ENCODE results near the gene GPD2. TPM values are rescaled to one million over a fixed set of nuclear protein-coding genes. Genes with fewer than 3 reads are reported as not detected.
"Not testable (repeated sequence)": the region's sequence is repeated elsewhere in the genome, so short reads cannot be mapped to it uniquely, and the experiment has no call there.

GPD2 gene
- total RNA-seq, 4 donors from 2014 or later, result 38.7 to 62.9 (median 40.7) TPM

DNA sequence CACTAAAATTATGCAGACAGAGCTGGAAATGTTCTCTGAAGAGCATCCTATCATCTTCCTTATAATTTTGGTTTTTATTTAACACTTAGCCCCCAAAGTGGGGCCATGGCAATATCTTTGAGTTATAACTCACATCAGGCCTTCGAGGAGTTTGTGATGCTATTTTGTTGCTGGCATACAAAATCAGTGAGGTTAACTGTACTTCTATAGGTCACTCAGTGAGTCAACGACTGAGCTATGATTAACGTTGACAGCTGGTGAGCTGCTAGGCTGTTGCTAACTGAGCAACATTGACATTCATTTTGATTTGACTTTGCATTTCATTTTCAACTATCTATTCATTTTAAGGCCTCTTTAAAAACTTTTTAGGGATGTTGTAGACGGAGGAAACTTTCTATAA is 50.0 kb downstream of the GPD2 start:
- no peak for ATAC-seq (ENCODE audit: low FRiP score)
- no peak for DNase-seq (ENCODE audit: low spot score)
- no peak for TF ChIP-seq CTCF (IDR thresholded peaks at IDR 0.05)

GRCh38 chr2:156486614-156487013 is 50.4 kb downstream of the GPD2 start:
- no peak for ATAC-seq (ENCODE audit: low FRiP score)
- TF ChIP-seq CTCF (IDR thresholded peaks at IDR 0.05), result no peak
- no peak for DNase-seq (ENCODE audit: low spot score)

DNA sequence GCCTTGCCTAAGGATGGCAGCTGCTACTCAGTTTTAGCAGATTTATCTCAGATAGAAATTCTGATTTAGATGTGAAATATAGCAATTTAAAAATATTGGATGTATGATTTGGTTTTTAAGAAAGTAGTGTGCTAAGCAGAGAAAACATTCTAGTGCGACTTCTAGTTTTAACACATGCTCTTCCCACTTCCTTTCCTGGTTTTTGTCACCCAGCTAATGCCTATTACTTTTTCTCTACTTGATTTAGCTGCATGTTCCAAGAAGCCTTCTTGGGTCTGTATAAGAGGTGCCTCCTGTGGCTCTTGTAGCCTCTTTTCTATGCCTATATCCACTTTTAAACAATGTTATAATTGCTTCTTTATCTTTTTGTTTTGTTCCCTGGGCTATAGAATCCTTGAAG is 53.0 kb downstream of the GPD2 start:
- ATAC-seq (ENCODE audit: low FRiP score) (no peak), DNase-seq (ENCODE audit: low spot score) (no peak)
- TF ChIP-seq CTCF (IDR thresholded peaks at IDR 0.05), result no peak

- no peak for TF ChIP-seq CTCF (IDR thresholded peaks at IDR 0.05)
- no peak for DNase-seq (ENCODE audit: low spot score)
- no peak for ATAC-seq (ENCODE audit: low FRiP score)
Observed at GRCh38 chr2:156489750-156490465, 53.7 kb downstream of the GPD2 start.

DNA sequence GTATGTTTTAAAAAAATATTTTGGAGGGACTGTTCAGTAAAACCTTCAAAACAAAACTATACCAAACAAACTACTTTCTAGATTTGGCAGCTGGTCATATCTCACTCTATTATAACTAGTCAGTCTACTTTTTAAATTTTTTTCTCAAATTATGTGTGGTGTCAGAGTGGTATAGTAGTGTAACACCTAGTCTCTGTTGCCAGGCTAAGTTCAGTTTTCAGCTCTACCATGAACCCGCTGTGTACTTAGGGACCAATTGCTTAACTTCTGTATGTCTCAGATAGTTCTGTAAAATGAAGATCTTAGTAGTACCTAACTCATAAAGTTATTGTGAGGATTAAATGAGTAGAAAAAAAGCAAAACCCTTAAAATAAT is 54.3 kb downstream of the GPD2 start:
- no peak for ATAC-seq (ENCODE audit: low FRiP score)

DNA sequence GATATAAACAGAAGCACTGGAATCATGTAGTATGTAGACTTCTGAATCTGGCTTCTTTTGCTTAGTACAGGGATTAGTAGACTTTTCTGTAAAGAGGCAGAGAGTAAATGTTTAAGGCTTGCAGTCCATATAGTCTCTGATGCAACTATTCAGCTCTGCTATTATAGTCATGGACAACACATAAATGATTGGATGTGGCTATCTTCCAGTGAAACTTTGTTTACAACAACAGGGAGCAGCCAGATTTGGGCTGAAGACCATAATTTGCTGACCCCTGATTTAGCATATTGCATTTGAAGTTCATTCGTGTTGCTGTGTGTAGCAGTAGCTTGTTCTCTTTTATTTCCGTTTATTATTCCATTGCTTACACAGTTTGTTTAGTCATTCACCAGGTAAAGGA is 55.0 kb downstream of the GPD2 start:
- TF ChIP-seq CTCF (IDR thresholded peaks at IDR 0.05), result no peak
- DNase-seq (ENCODE audit: low spot score) (no peak), ATAC-seq (ENCODE audit: low FRiP score) (no peak)

More for the DNA sequence above, 54.3 kb downstream of the GPD2 start:
- no peak for DNase-seq (ENCODE audit: low spot score)
- no peak for TF ChIP-seq CTCF (IDR thresholded peaks at IDR 0.05)

GRCh38 chr2:156492979-156493378 is 56.8 kb downstream of the GPD2 start:
- DNase-seq (ENCODE audit: low spot score) (no peak), ATAC-seq (ENCODE audit: low FRiP score) (no peak)
- no peak for TF ChIP-seq CTCF (IDR thresholded peaks at IDR 0.05)

GRCh38 chr2:156495998-156496397 is 59.8 kb downstream of the GPD2 start:
- ATAC-seq (ENCODE audit: low FRiP score), result not testable (repeated sequence)

More at GRCh38 chr2:156495998-156496397, 59.8 kb downstream of the GPD2 start:
- not testable (repeated sequence) for DNase-seq (ENCODE audit: low spot score)

Measured in omental fat pad (tissue), 4 donors.